Neural progenitor cell (in vitro differentiated cells): ENCODE data around the gene FRS2. TPM values are rescaled to one million over a fixed set of nuclear protein-coding genes. Genes with fewer than 3 reads are reported as not detected.

ENCODE experiments used
- DNase-seq: peaks from one replicate; pipeline ENCODE4 v3.0.0-alpha.2; 2016; ENCODE audit warnings: low spot score
- H2AFZ ChIP-seq: fragments of 200-600 bp; sonication (generic); replicated peaks from 2 replicates; pipeline ENCODE4 v1.6.1; 2016; ENCODE audit warnings: antibody characterized with exemption
- H3F3A ChIP-seq: fragments of 200-600 bp; sonication (generic); 2 replicates; pipeline ENCODE4 v1.6.1; 2016; ENCODE audit warnings: antibody characterized with exemption, low read depth
- H3K27ac ChIP-seq: fragments of 200-600 bp; sonication (generic); 2 replicates; pipeline ENCODE4 v1.5.1; 2016; ENCODE audit warnings: mild to moderate bottlenecking
- H3K27me3 ChIP-seq: fragments of 200-600 bp; sonication (generic); 2 replicates; pipeline ENCODE4 v1.6.1; 2016; ENCODE audit warnings: mild to moderate bottlenecking, moderate library complexity
- H3K36me3 ChIP-seq: fragments of 200-600 bp; sonication (generic); 2 replicates; pipeline ENCODE4 v1.5.1; 2016
- H3K4me1 ChIP-seq: fragments of 200-600 bp; sonication (generic); 2 replicates; pipeline ENCODE4 v1.6.1; 2016; ENCODE audit warnings: mixed run types
- H3K4me2 ChIP-seq: fragments of 200-600 bp; sonication (generic); 2 replicates; pipeline ENCODE4 v1.6.1; 2016
- H3K4me3 ChIP-seq: fragments of 200-600 bp; sonication (generic); 2 replicates; pipeline ENCODE4 v1.5.1; 2016
- H3K79me2 ChIP-seq: fragments of 200-600 bp; sonication (generic); 2 replicates; pipeline ENCODE4 v1.6.1; 2016; ENCODE audit warnings: low read depth
- H3K9ac ChIP-seq: fragments of 200-600 bp; sonication (generic); 2 replicates; pipeline ENCODE4 v1.6.1; 2016
- H3K9me3 ChIP-seq: fragments of 200-600 bp; sonication (generic); 2 replicates; pipeline ENCODE4 v1.5.1; 2016; ENCODE audit warnings: low read depth
- H4K20me1 ChIP-seq: fragments of 200-600 bp; sonication (generic); 2 replicates; pipeline ENCODE4 v1.6.1; 2016; ENCODE audit warnings: low read depth
- H3K27ac Mint-ChIP-seq: 3 replicates; pipeline ENCODE4 v1.8.0; 2021; ENCODE audit warnings: mixed read lengths
- H3K27me3 Mint-ChIP-seq: 2 replicates; pipeline ENCODE4 v1.8.0; 2022; ENCODE audit warnings: low read depth, mild to moderate bottlenecking, inconsistent platforms, moderate library complexity, mixed read lengths; ENCODE audit not compliant: insufficient read depth
- H3K36me3 Mint-ChIP-seq: 3 replicates; pipeline ENCODE4 v1.8.0; 2021; ENCODE audit warnings: mixed read lengths
- H3K4me1 Mint-ChIP-seq: 3 replicates; pipeline ENCODE4 v1.8.0; 2021; ENCODE audit warnings: mixed read lengths
- H3K4me3 Mint-ChIP-seq: 3 replicates; pipeline ENCODE4 v1.8.0; 2021; ENCODE audit warnings: mild to moderate bottlenecking, moderate library complexity, mixed read lengths
- H3K9me3 Mint-ChIP-seq: 3 replicates; pipeline ENCODE4 v1.8.0; 2020; ENCODE audit warnings: mixed read lengths
- EZH2 ChIP-seq: fragments of 200-600 bp; sonication (generic); IDR thresholded peaks from 2 replicates; pipeline ENCODE4 v1.6.1; 2017; ENCODE audit warnings: antibody characterized with exemption, mild to moderate bottlenecking, moderate library complexity
- EZH2phosphoT487 ChIP-seq: fragments of 200-600 bp; sonication (generic); IDR thresholded peaks from 2 replicates; pipeline ENCODE4 v1.6.1; 2017; ENCODE audit warnings: antibody characterized with exemption
- total RNA-seq: library from RNA; depleted of rRNA; stranded (reverse); fragments of >200 nt; gene quantifications from 2 replicates; pipeline ENCODE4 v1.2.3, GENCODE V29; 2015; ENCODE audit warnings: low replicate concordance
- TF ChIP-seq, protein P1 (sequence below): fragments of 200-600 bp; sonication (generic); IDR thresholded peaks from 2 replicates; pipeline ENCODE4 v1.5.1; 2017; ENCODE audit warnings: antibody characterized with exemption, mild to moderate bottlenecking

The FRS2 gene
- total RNA-seq, 1 donor from 2014 or later, result 128 TPM

DNA sequence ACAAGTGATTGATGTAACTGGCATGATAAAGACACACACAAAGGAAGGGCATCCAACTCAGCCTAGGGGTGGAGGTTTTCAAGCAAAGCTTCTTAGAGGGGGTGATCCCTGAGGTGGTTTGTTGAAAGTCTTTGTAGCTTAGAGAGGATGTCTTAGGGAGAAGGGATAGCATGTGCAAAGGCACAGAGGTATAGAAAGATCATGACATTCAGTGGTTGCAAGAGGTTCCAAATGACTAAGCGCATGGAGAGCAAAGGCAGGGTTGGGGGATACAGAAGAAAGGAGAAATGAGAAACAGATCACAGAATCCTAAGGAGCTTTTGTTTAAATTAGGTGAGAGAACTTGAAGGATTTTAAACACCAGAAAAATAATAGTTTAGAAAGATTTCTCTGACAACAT is 109.9 kb downstream of the FRS2 start:
- H3K27ac Mint-ChIP-seq, result peak overlapping the region; percentile 6
- H3K36me3 ChIP-seq, result no peaks in the 10 kb centered on the region
- H3K9me3 ChIP-seq, result no peaks in the 10 kb centered on the region
- TF ChIP-seq, protein P1, sequence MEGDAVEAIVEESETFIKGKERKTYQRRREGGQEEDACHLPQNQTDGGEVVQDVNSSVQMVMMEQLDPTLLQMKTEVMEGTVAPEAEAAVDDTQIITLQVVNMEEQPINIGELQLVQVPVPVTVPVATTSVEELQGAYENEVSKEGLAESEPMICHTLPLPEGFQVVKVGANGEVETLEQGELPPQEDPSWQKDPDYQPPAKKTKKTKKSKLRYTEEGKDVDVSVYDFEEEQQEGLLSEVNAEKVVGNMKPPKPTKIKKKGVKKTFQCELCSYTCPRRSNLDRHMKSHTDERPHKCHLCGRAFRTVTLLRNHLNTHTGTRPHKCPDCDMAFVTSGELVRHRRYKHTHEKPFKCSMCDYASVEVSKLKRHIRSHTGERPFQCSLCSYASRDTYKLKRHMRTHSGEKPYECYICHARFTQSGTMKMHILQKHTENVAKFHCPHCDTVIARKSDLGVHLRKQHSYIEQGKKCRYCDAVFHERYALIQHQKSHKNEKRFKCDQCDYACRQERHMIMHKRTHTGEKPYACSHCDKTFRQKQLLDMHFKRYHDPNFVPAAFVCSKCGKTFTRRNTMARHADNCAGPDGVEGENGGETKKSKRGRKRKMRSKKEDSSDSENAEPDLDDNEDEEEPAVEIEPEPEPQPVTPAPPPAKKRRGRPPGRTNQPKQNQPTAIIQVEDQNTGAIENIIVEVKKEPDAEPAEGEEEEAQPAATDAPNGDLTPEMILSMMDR, result no peak
- TF ChIP-seq EZH2phosphoT487, result no peak
- H3K4me1 ChIP-seq, result peaks cover 4% of the 10 kb centered on the region
- H3K4me3 Mint-ChIP-seq, result no peak overlapping the region
- H3K4me2 ChIP-seq, result no peak overlapping the region
- H3K27ac ChIP-seq, result no peak overlapping the region
- H3K27me3 ChIP-seq, result no peaks in the 10 kb centered on the region
- DNase-seq, result no peak
- H3K27me3 Mint-ChIP-seq, result no peaks in the 10 kb centered on the region
- no peaks in the 10 kb centered on the region for H3K9me3 Mint-ChIP-seq
- H3K79me2 ChIP-seq, result no peaks in the 10 kb centered on the region
- H2AFZ ChIP-seq, result no peak overlapping the region
- peaks cover 39% of the 10 kb centered on the region for H3F3A ChIP-seq
- peaks cover 11% of the 10 kb centered on the region for H3K4me1 Mint-ChIP-seq
- H3K36me3 Mint-ChIP-seq, result peaks cover 2% of the 10 kb centered on the region
- H3K9ac ChIP-seq, result no peak overlapping the region
- H3K4me3 ChIP-seq, result no peak overlapping the region
- H4K20me1 ChIP-seq, result no peaks in the 10 kb centered on the region

DNA sequence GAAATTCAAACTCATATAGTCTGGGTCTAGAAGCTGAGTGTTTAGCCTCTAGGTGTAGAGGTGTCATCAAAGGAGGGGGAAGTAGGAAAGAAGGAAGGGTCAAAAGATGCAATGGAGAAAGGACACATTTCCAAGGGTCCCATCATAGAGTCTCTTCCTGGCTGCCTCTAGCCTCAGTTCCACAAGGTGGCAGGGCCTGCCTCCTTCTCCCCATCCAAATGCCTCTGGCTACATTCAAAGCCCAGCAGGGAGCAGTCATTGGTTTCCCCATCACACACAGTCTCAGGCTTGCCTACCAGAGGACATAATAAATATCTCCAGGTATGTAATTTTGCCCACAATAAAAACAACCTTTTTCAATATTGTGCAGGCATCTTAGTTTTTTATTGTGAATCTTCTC is 113.0 kb downstream of the FRS2 start:
- no peak overlapping the region for H3K27ac Mint-ChIP-seq
- Histone ChIP-seq H3F3A (peaks cover 41% of the 10 kb centered on the region), H2AFZ (peak overlapping the region; percentile 62), H3K4me1 (peaks cover 16% of the 10 kb centered on the region), H3K9ac (no peak overlapping the region), H3K4me2 (no peak overlapping the region), H3K27ac (no peak overlapping the region), H4K20me1 (peaks cover 15% of the 10 kb centered on the region), H3K4me3 (no peak overlapping the region), H3K79me2 (peaks cover 29% of the 10 kb centered on the region), H3K36me3 (peaks cover 16% of the 10 kb centered on the region), H3K27me3 (no peaks in the 10 kb centered on the region), H3K9me3 (no peaks in the 10 kb centered on the region)
- H3K4me1 Mint-ChIP-seq, result peaks cover 17% of the 10 kb centered on the region
- H3K4me3 Mint-ChIP-seq, result no peak overlapping the region
- H3K27me3 Mint-ChIP-seq, result no peaks in the 10 kb centered on the region
- DNase-seq, result peak; percentile 55
- TF ChIP-seq EZH2, result no peak
- TF ChIP-seq, protein P1, result peak; percentile 36
- H3K36me3 Mint-ChIP-seq, result peaks cover 5% of the 10 kb centered on the region
- no peaks in the 10 kb centered on the region for H3K9me3 Mint-ChIP-seq

DNA sequence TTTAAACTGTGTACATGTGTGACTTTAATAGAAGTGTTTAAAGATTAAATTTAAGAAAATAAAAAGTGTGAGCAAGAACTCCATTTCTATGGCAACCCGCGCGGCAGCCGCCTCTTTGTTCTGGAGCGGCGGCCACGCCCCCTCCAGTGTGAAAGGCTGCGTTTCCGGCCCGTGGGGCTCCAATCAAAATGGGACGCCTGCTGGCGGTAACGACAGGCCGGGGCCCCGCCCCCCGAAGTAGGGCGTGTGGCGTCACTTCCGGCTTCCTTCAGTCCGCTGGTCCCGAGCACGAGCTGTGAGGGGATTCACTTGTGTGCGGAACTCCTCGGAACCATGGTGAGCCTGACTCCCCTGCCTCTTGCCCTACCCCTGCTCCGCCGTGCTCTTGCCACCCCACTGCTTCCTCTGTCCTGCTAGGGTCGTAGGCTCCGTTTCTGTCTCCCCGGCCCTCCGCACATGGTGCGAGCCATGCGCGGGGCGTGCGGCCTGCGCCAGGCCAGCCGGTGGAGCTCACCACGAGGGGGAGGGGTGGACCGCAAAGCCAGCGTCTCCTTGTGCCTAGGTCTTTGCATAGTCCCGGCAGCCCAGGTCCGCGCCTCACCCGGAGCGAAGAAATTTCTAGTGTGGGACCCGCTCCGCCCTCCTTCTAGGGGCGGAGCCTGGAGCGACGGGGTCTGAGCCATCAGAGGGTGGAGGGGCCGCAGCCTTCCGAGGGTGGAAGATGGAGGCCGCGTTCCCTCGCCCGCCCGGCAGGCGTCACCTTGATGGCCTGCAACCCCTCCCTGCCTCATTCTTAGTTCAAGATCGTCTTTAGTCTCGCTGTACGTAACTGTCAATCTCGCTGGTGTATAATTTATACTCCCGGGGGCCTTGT is 115.2 kb downstream of the FRS2 start, which contains the start of gene CCT2:
Gene CCT2 (plus strand): TSS at position 271 of the 874 bp plus-strand sequence. CDS start 63 bp downstream, at position 334.
- Histone ChIP-seq H3K4me1 (peaks cover 16% of the 10 kb centered on the region), H2AFZ (peak within 1 kb of the TSS; percentile 54), H3K9ac (peak within 1 kb of the TSS; percentile 71), H3K79me2 (peaks cover 50% of the 10 kb centered on the region), H3K27me3 (no peaks in the 10 kb centered on the region), H3K4me3 (peak within 1 kb of the TSS; percentile 75), H3K4me2 (peak within 1 kb of the TSS; percentile 92), H3K27ac (peak within 1 kb of the TSS; percentile 91), H3F3A (peaks cover 29% of the 10 kb centered on the region), H3K36me3 (peaks cover 34% of the 10 kb centered on the region), H3K9me3 (no peaks in the 10 kb centered on the region), H4K20me1 (peaks cover 15% of the 10 kb centered on the region)
- H3K4me3 Mint-ChIP-seq, result peak within 1 kb of the TSS; percentile 94
- peak within 1 kb of the TSS; percentile 90 for H3K27ac Mint-ChIP-seq
- H3K27me3 Mint-ChIP-seq, result no peaks in the 10 kb centered on the region
- peaks cover 21% of the 10 kb centered on the region for H3K36me3 Mint-ChIP-seq
- TF ChIP-seq EZH2, result no peak
- TF ChIP-seq, protein P1, result peak; percentile 51
- no peaks in the 10 kb centered on the region for H3K9me3 Mint-ChIP-seq
- H3K4me1 Mint-ChIP-seq, result peaks cover 11% of the 10 kb centered on the region
- DNase-seq, result peak; percentile 99
